ENCODE measurements around the gene STK33. TPM values are rescaled to one million over a fixed set of nuclear protein-coding genes. Genes with fewer than 3 reads are reported as not detected.
A peak's percentile ranks its signal among the peaks of the same experiment; 100 is the strongest.

STK33 gene
- total RNA-seq, 4 donors from 2014 or later, result 0.76 TPM; not detected in 3

- TF ChIP-seq POLR2A (IDR thresholded peaks at IDR 0.05) (no peak), CTCF (IDR thresholded peaks at IDR 0.05) (no peak), EP300 (IDR thresholded peaks at IDR 0.05) (no peak), POLR2AphosphoS5 (IDR thresholded peaks at IDR 0.05) (no peak)
- no peaks in the 10 kb centered on the region for H3K27me3 ChIP-seq
- DNase-seq (ENCODE audit: low spot score in 2 of 2), result no peak
- WGBS, result 75% methylated on average over 9 of the region's 9 CpGs
- peaks cover 10% of the 10 kb centered on the region for H3K4me1 ChIP-seq
- no peaks in the 10 kb centered on the region for H3K36me3 ChIP-seq
- H3K9me3 ChIP-seq, result no peaks in the 10 kb centered on the region
- H3K4me3 ChIP-seq, result no peak overlapping the region
- H3K27ac ChIP-seq, result no peak overlapping the region
These were observed 7.5 kb upstream of the STK33 start for GRCh38 chr11:8601376-8602133.

GRCh38 chr11:8598506-8598905 is 4.5 kb upstream of the STK33 start:
- peaks cover 21% of the 10 kb centered on the region for H3K27me3 ChIP-seq
- no peaks in the 10 kb centered on the region for H3K9me3 ChIP-seq
- H3K4me1 ChIP-seq, result peaks cover 10% of the 10 kb centered on the region
- H3K4me3 ChIP-seq, result no peak overlapping the region
- TF ChIP-seq POLR2A (IDR thresholded peaks at IDR 0.05) (no peak), EP300 (IDR thresholded peaks at IDR 0.05) (no peak), POLR2AphosphoS5 (IDR thresholded peaks at IDR 0.05) (no peak), CTCF (IDR thresholded peaks at IDR 0.05) (no peak)
- DNase-seq (ENCODE audit: low spot score in 2 of 2), result no peak
- H3K27ac ChIP-seq, result no peak overlapping the region
- 90% methylated on average over 1 of the region's 1 CpG for WGBS
- no peaks in the 10 kb centered on the region for H3K36me3 ChIP-seq

GRCh38 chr11:8597182-8597581 is 3.2 kb upstream of the STK33 start:
- no peak overlapping the region for H3K4me3 ChIP-seq
- no peak overlapping the region for H3K27ac ChIP-seq
- H3K9me3 ChIP-seq, result no peaks in the 10 kb centered on the region
- no peak for DNase-seq (ENCODE audit: low spot score in 2 of 2)
- H3K36me3 ChIP-seq, result no peaks in the 10 kb centered on the region
- 37% methylated on average over 3 of the region's 3 CpGs for WGBS
- TF ChIP-seq POLR2A (IDR thresholded peaks at IDR 0.05), result no peak
- TF ChIP-seq CTCF (IDR thresholded peaks at IDR 0.05), result no peak
- no peak for TF ChIP-seq EP300 (IDR thresholded peaks at IDR 0.05)
- no peak for TF ChIP-seq POLR2AphosphoS5 (IDR thresholded peaks at IDR 0.05)
- peaks cover 10% of the 10 kb centered on the region for H3K4me1 ChIP-seq
- H3K27me3 ChIP-seq, result peaks cover 34% of the 10 kb centered on the region

GRCh38 chr11:8596504-8597046 is 2.5 kb upstream of the STK33 start:
- Histone ChIP-seq H3K9me3 (no peaks in the 10 kb centered on the region), H3K27me3 (peaks cover 38% of the 10 kb centered on the region), H3K4me3 (no peak overlapping the region), H3K36me3 (no peaks in the 10 kb centered on the region), H3K4me1 (peaks cover 10% of the 10 kb centered on the region), H3K27ac (no peak overlapping the region)
- TF ChIP-seq POLR2A (IDR thresholded peaks at IDR 0.05) (no peak), POLR2AphosphoS5 (IDR thresholded peaks at IDR 0.05) (no peak), CTCF (IDR thresholded peaks at IDR 0.05) (no peak), EP300 (IDR thresholded peaks at IDR 0.05) (no peak)
- no peak for DNase-seq (ENCODE audit: low spot score in 2 of 2)

- DNase-seq (ENCODE audit: low spot score in 2 of 2), result no peak
- Histone ChIP-seq H3K9me3 (no peaks in the 10 kb centered on the region), H3K4me1 (peaks cover 10% of the 10 kb centered on the region), H3K36me3 (no peaks in the 10 kb centered on the region), H3K4me3 (peak overlapping the region; percentile 45), H3K27ac (no peak overlapping the region), H3K27me3 (peaks cover 44% of the 10 kb centered on the region)
- TF ChIP-seq CTCF (IDR thresholded peaks at IDR 0.05) (no peak), EP300 (IDR thresholded peaks at IDR 0.05) (no peak), POLR2A (IDR thresholded peaks at IDR 0.05) (no peak), POLR2AphosphoS5 (IDR thresholded peaks at IDR 0.05) (no peak)
- WGBS, result 38% methylated on average over 6 of the region's 7 CpGs
These were observed 573 bp downstream of the STK33 start for GRCh38 chr11:8593455-8593854.
